ENCODE data around the gene CMKLR1. TPM values are rescaled to one million over a fixed set of nuclear protein-coding genes. Genes with fewer than 3 reads are reported as not detected.

The CMKLR1 gene
- polyA plus RNA-seq, 1 of the 3 experiments (the other 2 are of a cell fraction) = 0.15 TPM

GRCh38 chr12:108247130-108247529 lies 92.0 kb downstream of the CMKLR1 start:
- no peaks in the 10 kb centered on the region for H3K36me3 ChIP-seq (replicated peaks in 1 of 2; ENCODE audit: control insufficient read depth in 1 of 2, insufficient read depth in 2 of 2, low read length in 1 of 2)
- H2AFZ ChIP-seq (ENCODE audit: low read depth) = no peak overlapping the region
- H3K9me2 ChIP-seq = no peaks in the 10 kb centered on the region
- CTCF ChIA-PET = interaction anchor here (2.1 to 2.4 kb wide), 2 partner anchors 10 to 210 kb away, joined by 6 read pairs; no protein-coding TSS in a partner anchor
- no peaks in the 10 kb centered on the region for H3K79me2 ChIP-seq (ENCODE audit: insufficient read depth)
- WGBS (ENCODE audit: low lambda C conversion rate) = 24% methylated on average over 2 of the region's 2 CpGs
- H3K4me1 ChIP-seq (ENCODE audit: control insufficient read depth in 1 of 2, insufficient read depth in 2 of 2, low read depth in 1 of 2, low read length in 1 of 2) = no peaks in the 10 kb centered on the region; a peak in 1 of 4 replicates
- no peaks in the 10 kb centered on the region for H3F3A ChIP-seq (replicated peaks; ENCODE audit: insufficient read depth)
- H3K9me3 ChIP-seq = no peaks in the 10 kb centered on the region
- H4K20me1 ChIP-seq (ENCODE audit: insufficient read depth) = no peaks in the 10 kb centered on the region
- H3K4me3 ChIP-seq (ENCODE audit: low read depth in 2 of 2, low read length in 1 of 2) = no peak overlapping the region
- H3K27ac ChIP-seq (ENCODE audit: low read depth in 2 of 2, low read length in 1 of 2) = no peak overlapping the region
- no peak for TF ChIP-seq JUND (IDR thresholded peaks at IDR 0.05)
- no peak for TF ChIP-seq USF2 (IDR thresholded peaks at IDR 0.05; ENCODE audit: borderline replicate concordance, low read depth, low read length)
- TF ChIP-seq ZBTB33 (IDR thresholded peaks at IDR 0.05; ENCODE audit: borderline replicate concordance, low read depth) = no peak
- TF ChIP-seq TEAD4 (IDR thresholded peaks at IDR 0.05; ENCODE audit: borderline replicate concordance, insufficient read depth) = no peak
- TF ChIP-seq ELF1 (IDR thresholded peaks at IDR 0.05) = no peak
- no peak for TF ChIP-seq POLR2AphosphoS5 (IDR thresholded peaks at IDR 0.05; ENCODE audit: low read depth, low read length)
- TF ChIP-seq MEF2A (IDR thresholded peaks at IDR 0.05; ENCODE audit: borderline replicate concordance, low read depth) = no peak
- TF ChIP-seq MXI1 (IDR thresholded peaks at IDR 0.05; ENCODE audit: low read depth, low read length) = no peak
- TF ChIP-seq IRF3 (IDR thresholded peaks at IDR 0.05; ENCODE audit: low read depth, low read length) = no peak
- no peak for TF ChIP-seq CTCF (IDR thresholded peaks at IDR 0.05)
- TF ChIP-seq RCOR1 (IDR thresholded peaks at IDR 0.05; ENCODE audit: low read length) = no peak
- TF ChIP-seq NFIC (IDR thresholded peaks at IDR 0.05; ENCODE audit: borderline replicate concordance) = no peak
- TF ChIP-seq NRF1 (IDR thresholded peaks at IDR 0.05; ENCODE audit: low read depth, low read length) = no peak
- TF ChIP-seq SIN3A (IDR thresholded peaks at IDR 0.05; ENCODE audit: borderline replicate concordance, low read depth, low read length) = no peak
- TF ChIP-seq YY1 (IDR thresholded peaks at IDR 0.05; ENCODE audit: low read depth) = no peak
- no peak for TF ChIP-seq FOXJ3 (CRISPR knock-in tag; IDR thresholded peaks at IDR 0.05)
- POLR2A ChIA-PET = no interaction called here
- H3K4me2 ChIP-seq = no peak overlapping the region
- no peak for DNase-seq
- no peak overlapping the region for H3K9ac ChIP-seq
- H3K27me3 ChIP-seq (ENCODE audit: insufficient read depth) = no peaks in the 10 kb centered on the region

Data from SK-N-SH (cell line).